Uterus (tissue), 2 donors: ENCODE data around the gene CD33.

Experiments
- CTCF ChIP-seq, 4 experiments: fragments of 200-600 bp in 2 of 4; fragments of 450-650 bp in 2 of 4; sonication (generic) in 2 of 4; IDR thresholded peaks; one replicate each; pipeline ENCODE4 v1.5.1; 2016 to 2019; ENCODE audit warnings: antibody characterized with exemption in 4 of 4, mild to moderate bottlenecking in 2 of 4, moderate library complexity in 1 of 4
- POLR2A ChIP-seq, 2 donors: fragments of 450-650 bp; IDR thresholded peaks; one replicate each; pipeline ENCODE4 v1.6.1; 2016; ENCODE audit warnings: antibody characterized with exemption in 2 of 2, mild to moderate bottlenecking in 1 of 2, moderate library complexity in 1 of 2

- TF ChIP-seq POLR2A (IDR thresholded peaks at IDR 0.05) (no peak), CTCF (IDR thresholded peaks at IDR 0.05) (peak in 1 of 4 experiments; percentile 8)
These were observed 34.7 kb downstream of the CD33 start for GRCh38 chr19:51259348-51260245.
